Measurements from ENCODE around the gene SH3BP5L. TPM values are rescaled to one million over a fixed set of nuclear protein-coding genes. Genes with fewer than 3 reads are reported as not detected.
A peak's percentile ranks its signal among the peaks of the same experiment; 100 is the strongest.

SH3BP5L gene
- 10 to 100 TPM; 18.3 to 23.8 TPM for total RNA-seq

- peak; percentile 95 for DNase-seq (ENCODE audit: low spot score)
- ATAC-seq, result peak; percentile 95 to 96
- peak within 1 kb of the TSS; percentile 88 for H3K4me3 Mint-ChIP-seq
- peak within 1 kb of the TSS; percentile 90 to 98 for H3K27ac Mint-ChIP-seq
- no peaks in the 10 kb centered on the region for H3K27me3 Mint-ChIP-seq
- H3K36me3 Mint-ChIP-seq, result no peaks in the 10 kb centered on the region
- H3K9me3 Mint-ChIP-seq, result no peaks in the 10 kb centered on the region
- peaks cover 45 to 50% of the 10 kb centered on the region in 2 donors for H3K4me1 Mint-ChIP-seq (ENCODE audit: low read depth in 2 of 2)
Measured at GRCh38 chr1:248825909-248826760, at the start of gene SH3BP5L. TSS of gene SH3BP5L (minus strand) at chr1:248825915. CDS start at chr1:248824935, 980 bp downstream.

- Mint-ChIP-seq H3K27ac (peak overlapping the region; percentile 99 to 100), H3K9me3 (no peaks in the 10 kb centered on the region), H3K27me3 (no peaks in the 10 kb centered on the region), H3K4me1 (ENCODE audit: low read depth in 2 of 2) (peaks cover 20 to 21% of the 10 kb centered on the region in 2 donors), H3K4me3 (peak overlapping the region; percentile 97), H3K36me3 (peaks cover 5% of the 10 kb centered on the region)
- DNase-seq (ENCODE audit: low spot score) (peak; percentile 82), ATAC-seq (peak; percentile 78 to 82)
Measured at GRCh38 chr1:248873993-248874533, 48.3 kb upstream of the SH3BP5L start.

- Mint-ChIP-seq H3K27me3 (no peaks in the 10 kb centered on the region), H3K9me3 (no peaks in the 10 kb centered on the region), H3K4me3 (peak overlapping the region; percentile 97), H3K4me1 (ENCODE audit: low read depth in 2 of 2) (peaks cover 20 to 21% of the 10 kb centered on the region in 2 donors), H3K36me3 (peaks cover 5% of the 10 kb centered on the region), H3K27ac (peak overlapping the region; percentile 99 to 100)
- ATAC-seq (peak; percentile 93 to 94), DNase-seq (ENCODE audit: low spot score) (peak; percentile 92)
Measured at GRCh38 chr1:248873409-248873992, 47.8 kb upstream of the SH3BP5L start.

- Mint-ChIP-seq H3K27ac (peak overlapping the region; percentile 99 to 100), H3K4me1 (ENCODE audit: low read depth in 2 of 2) (peaks cover 20 to 21% of the 10 kb centered on the region in 2 donors), H3K9me3 (no peaks in the 10 kb centered on the region), H3K36me3 (peaks cover 5% of the 10 kb centered on the region), H3K4me3 (peak overlapping the region; percentile 97), H3K27me3 (no peaks in the 10 kb centered on the region)
- no peak for DNase-seq (ENCODE audit: low spot score)
- peak; percentile 62 to 66 for ATAC-seq
Measured at GRCh38 chr1:248872752-248873408, 47.2 kb upstream of the SH3BP5L start.

- no peak for DNase-seq (ENCODE audit: low spot score)
- H3K36me3 Mint-ChIP-seq, result peaks cover 5% of the 10 kb centered on the region
- H3K4me1 Mint-ChIP-seq (ENCODE audit: low read depth in 2 of 2), result peaks cover 16 to 20% of the 10 kb centered on the region in 2 donors
- no peaks in the 10 kb centered on the region for H3K27me3 Mint-ChIP-seq
- peak overlapping the region; percentile 22 for H3K4me3 Mint-ChIP-seq
- H3K27ac Mint-ChIP-seq, result no peak overlapping the region
- no peak for ATAC-seq
- no peaks in the 10 kb centered on the region for H3K9me3 Mint-ChIP-seq
Measured at GRCh38 chr1:248871837-248872401, 46.2 kb upstream of the SH3BP5L start.

GRCh38 chr1:248862998-248863881, 37.5 kb upstream of the SH3BP5L start:
- no peaks in the 10 kb centered on the region for H3K36me3 Mint-ChIP-seq
- ATAC-seq (peak; percentile 76), DNase-seq (ENCODE audit: low spot score) (peak; percentile 85)
- no peaks in the 10 kb centered on the region for H3K27me3 Mint-ChIP-seq
- peaks cover 35 to 37% of the 10 kb centered on the region in 2 donors for H3K4me1 Mint-ChIP-seq (ENCODE audit: low read depth in 2 of 2)
- no peaks in the 10 kb centered on the region for H3K9me3 Mint-ChIP-seq
- peak overlapping the region; percentile 66 to 82 for H3K27ac Mint-ChIP-seq
- H3K4me3 Mint-ChIP-seq, result peak overlapping the region; percentile 86

- H3K36me3 Mint-ChIP-seq, result no peaks in the 10 kb centered on the region
- H3K27me3 Mint-ChIP-seq, result no peaks in the 10 kb centered on the region
- ATAC-seq (peak in 1 of 2 donors; percentile 21), DNase-seq (ENCODE audit: low spot score) (no peak)
- no peaks in the 10 kb centered on the region for H3K9me3 Mint-ChIP-seq
- H3K27ac Mint-ChIP-seq, result peak overlapping the region; percentile 66 to 82
- H3K4me1 Mint-ChIP-seq (ENCODE audit: low read depth in 2 of 2), result peaks cover 38 to 39% of the 10 kb centered on the region in 2 donors
- H3K4me3 Mint-ChIP-seq, result peak overlapping the region; percentile 86
Measured at GRCh38 chr1:248862695-248862997, 36.9 kb upstream of the SH3BP5L start.

- no peaks in the 10 kb centered on the region for H3K9me3 Mint-ChIP-seq
- no peaks in the 10 kb centered on the region for H3K27me3 Mint-ChIP-seq
- DNase-seq (ENCODE audit: low spot score) (no peak), ATAC-seq (no peak)
- no peaks in the 10 kb centered on the region for H3K36me3 Mint-ChIP-seq
- peaks cover 41 to 45% of the 10 kb centered on the region in 2 donors for H3K4me1 Mint-ChIP-seq (ENCODE audit: low read depth in 2 of 2)
- H3K27ac Mint-ChIP-seq, result no peak overlapping the region
- no peak overlapping the region for H3K4me3 Mint-ChIP-seq
Measured at GRCh38 chr1:248861616-248862015, 35.9 kb upstream of the SH3BP5L start.

GRCh38 chr1:248860007-248860406, 34.3 kb upstream of the SH3BP5L start:
- Mint-ChIP-seq H3K27ac (peak overlapping the region; percentile 84 to 96), H3K27me3 (no peaks in the 10 kb centered on the region), H3K4me1 (ENCODE audit: low read depth in 2 of 2) (peaks cover 49 to 52% of the 10 kb centered on the region in 2 donors), H3K9me3 (no peaks in the 10 kb centered on the region), H3K36me3 (peaks cover 2% of the 10 kb centered on the region), H3K4me3 (peak overlapping the region; percentile 93)
- ATAC-seq (no peak), DNase-seq (ENCODE audit: low spot score) (no peak)

GRCh38 chr1:248858891-248859889, 33.5 kb upstream of the SH3BP5L start, which contains the start of gene ZNF692:
TSS of gene ZNF692 (minus strand) at chr1:248859085. CDS start at chr1:248858309, 776 bp downstream.
- Mint-ChIP-seq H3K4me3 (peak within 1 kb of the TSS; percentile 93), H3K4me1 (ENCODE audit: low read depth in 2 of 2) (peaks cover 44 to 50% of the 10 kb centered on the region in 2 donors), H3K9me3 (no peaks in the 10 kb centered on the region), H3K36me3 (peaks cover 8% of the 10 kb centered on the region), H3K27me3 (no peaks in the 10 kb centered on the region), H3K27ac (peak within 1 kb of the TSS; percentile 84 to 96)
- peak; percentile 98 for DNase-seq (ENCODE audit: low spot score)
- ATAC-seq, result peak; percentile 93 to 96

GRCh38 chr1:248858096-248858890, 32.6 kb upstream of the SH3BP5L start:
- H3K4me1 Mint-ChIP-seq (ENCODE audit: low read depth in 2 of 2), result peaks cover 37 to 42% of the 10 kb centered on the region in 2 donors

More at GRCh38 chr1:248858096-248858890, 32.6 kb upstream of the SH3BP5L start:
- H3K27me3 Mint-ChIP-seq, result no peaks in the 10 kb centered on the region
- no peaks in the 10 kb centered on the region for H3K9me3 Mint-ChIP-seq
- DNase-seq (ENCODE audit: low spot score) (no peak), ATAC-seq (peak; percentile 52 to 63)
- peak overlapping the region; percentile 84 to 96 for H3K27ac Mint-ChIP-seq
- peaks cover 8% of the 10 kb centered on the region for H3K36me3 Mint-ChIP-seq
- peak overlapping the region; percentile 93 for H3K4me3 Mint-ChIP-seq

Measured in natural killer cell treated with Interleukin-12 subunit alpha and Interleukin-12 subunit beta and Interleukin-15 and Interleukin-18, amount 100 ng/mL, for 72 hours (primary cell).